H54 (cell line): Measurements from ENCODE around the gene ZDHHC17.
"Not testable (repeated sequence)": the region's sequence is repeated elsewhere in the genome, so short reads cannot be mapped to it uniquely, and the experiment has no call there.

ENCODE experiments used
- DNase-seq: peaks from one replicate; pipeline ENCODE4 v3.0.0; 2011; ENCODE audit warnings: low spot score, mixed read lengths; ENCODE audit not compliant: insufficient read length
- FAIRE-seq: peaks from 3 replicates; lab custom pipeline; 2011; peaks lifted over from hg19 to GRCh38; lab: Jason Lieb, UNC
- POLR2A ChIP-seq: IDR thresholded peaks from 2 replicates; pipeline ENCODE4 v1.6.1; 2011; ENCODE audit warnings: low read depth, mild to moderate bottlenecking, low read length

The ZDHHC17 gene

DNA sequence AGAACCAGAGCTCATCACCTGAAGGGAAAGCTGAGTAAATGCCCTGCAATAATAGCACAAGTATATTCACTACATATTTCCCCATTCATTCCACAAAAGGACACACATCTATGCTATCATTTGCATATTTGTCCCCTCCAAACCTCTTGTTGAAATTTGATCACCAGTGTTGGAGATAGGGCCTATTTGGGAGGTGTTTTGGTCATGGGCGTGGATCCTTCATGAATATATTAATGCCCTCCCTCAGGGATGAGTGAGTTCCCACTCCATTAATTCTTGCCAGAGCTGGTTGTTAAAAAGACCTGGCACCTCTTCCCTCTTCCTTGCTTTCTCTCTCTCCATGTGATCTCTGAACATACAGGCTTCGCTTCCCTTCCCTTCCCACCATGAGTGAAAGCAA lies 18.6 kb upstream of the ZDHHC17 start:
- no peak for TF ChIP-seq POLR2A
- FAIRE-seq: no peak
- DNase-seq: no peak

DNA sequence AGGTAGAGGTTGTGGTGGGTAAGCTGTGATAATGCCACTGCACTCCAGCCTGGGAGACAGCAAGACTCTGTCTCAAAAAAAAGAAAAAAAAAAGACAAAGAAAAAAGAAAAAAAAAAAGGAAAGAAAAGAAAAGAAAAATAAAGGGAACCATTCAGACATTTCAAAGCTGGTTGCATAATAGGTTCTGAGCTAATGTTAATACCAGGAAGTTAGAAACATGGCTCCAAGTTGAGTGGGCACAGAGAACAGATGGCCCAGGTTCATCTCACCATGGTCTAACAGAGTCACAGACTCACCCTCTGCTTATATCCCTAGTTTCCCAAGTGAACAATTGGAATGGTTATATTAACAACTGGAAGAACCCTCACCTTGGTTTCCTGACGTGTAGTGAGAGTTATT lies 17.4 kb upstream of the ZDHHC17 start:
- DNase-seq: no peak
- no peak for FAIRE-seq
- TF ChIP-seq POLR2A: no peak

DNA sequence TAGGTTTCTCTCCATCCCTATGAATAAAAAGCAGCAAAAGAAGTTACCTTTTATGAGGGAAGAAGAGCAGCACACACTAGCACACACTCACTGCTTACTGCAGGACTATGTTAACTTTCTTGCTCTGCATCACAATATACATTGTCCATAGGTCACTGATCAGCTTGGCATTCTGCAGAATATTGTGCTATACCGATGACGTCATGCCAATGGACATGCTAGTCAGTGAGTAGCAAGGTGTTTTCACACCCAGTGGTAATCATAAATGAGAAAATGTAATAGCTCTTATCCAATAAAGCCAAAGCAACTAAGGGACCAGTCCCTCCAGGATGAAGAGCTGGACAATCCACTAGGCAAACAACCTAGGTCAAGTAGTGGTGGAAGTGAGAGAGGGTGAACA lies 16.7 kb upstream of the ZDHHC17 start:
- FAIRE-seq: no peak
- DNase-seq: no peak
- no peak for TF ChIP-seq POLR2A

- DNase-seq (no peak), FAIRE-seq (no peak)
- no peak for TF ChIP-seq POLR2A
Observed at GRCh38 chr12:76755829-76756379, 8.0 kb upstream of the ZDHHC17 start.

DNA sequence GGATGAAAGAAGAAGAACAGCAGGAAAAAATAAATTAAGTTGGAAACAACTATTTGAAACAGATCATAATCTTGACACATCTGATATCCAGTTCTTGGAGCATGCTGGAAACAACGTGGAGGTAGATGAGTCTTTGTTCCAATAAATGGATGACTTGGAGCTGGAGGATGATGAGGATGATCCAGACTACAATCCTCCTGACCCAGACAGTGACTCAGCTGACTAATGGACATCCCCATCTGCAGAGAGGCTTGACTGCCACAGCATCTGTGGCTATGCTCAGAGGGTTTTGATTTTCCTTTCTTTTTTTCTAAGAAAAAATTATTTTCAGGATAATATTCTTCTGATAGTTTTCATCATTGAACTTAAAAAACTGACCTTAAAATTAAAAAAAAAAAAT lies 6.2 kb upstream of the ZDHHC17 start:
- TF ChIP-seq POLR2A: no peak
- FAIRE-seq (peak; percentile 69), DNase-seq (no peak)

DNA sequence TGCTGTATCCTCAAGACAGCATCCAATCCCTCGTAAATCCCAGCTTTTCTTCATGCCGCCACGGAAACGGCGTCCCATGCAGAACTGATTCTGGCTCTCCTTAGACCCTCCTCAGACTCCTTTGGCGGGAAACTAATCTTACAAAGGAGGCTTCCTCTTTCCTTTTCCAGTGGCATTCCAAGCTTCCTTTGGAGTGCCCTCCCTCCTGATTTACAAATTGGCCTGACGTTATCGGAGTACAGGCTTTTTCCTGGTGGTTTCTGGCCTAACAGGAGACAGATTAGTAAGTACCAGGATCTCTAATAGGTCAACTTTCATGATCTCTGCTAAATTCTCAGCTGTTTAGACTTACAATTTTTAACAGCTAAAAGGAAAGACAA lies 1.3 kb upstream of the ZDHHC17 start:
- FAIRE-seq: no peak

GRCh38 chr12:76764856-76765255 lies 941 bp downstream of the ZDHHC17 start:
- no peak for FAIRE-seq
- DNase-seq: no peak
- no peak for TF ChIP-seq POLR2A

More for the DNA sequence above, 1.3 kb upstream of the ZDHHC17 start:
- no peak for DNase-seq
- TF ChIP-seq POLR2A: no peak

- no peak for TF ChIP-seq POLR2A
- DNase-seq (no peak), FAIRE-seq (no peak)
Observed at GRCh38 chr12:76765598-76765997, 1.7 kb downstream of the ZDHHC17 start.

GRCh38 chr12:76766161-76766560 lies 2.2 kb downstream of the ZDHHC17 start:
- DNase-seq: no peak

GRCh38 chr12:76768576-76768975 lies 4.7 kb downstream of the ZDHHC17 start:
- DNase-seq (no peak), FAIRE-seq (peak; percentile 36)
- no peak for TF ChIP-seq POLR2A

More at GRCh38 chr12:76766161-76766560, 2.2 kb downstream of the ZDHHC17 start:
- no peak for TF ChIP-seq POLR2A
- FAIRE-seq: no peak

- no peak for DNase-seq
- no peak for FAIRE-seq
- no peak for TF ChIP-seq POLR2A
Observed at GRCh38 chr12:76777765-76778216, 13.9 kb downstream of the ZDHHC17 start.

GRCh38 chr12:76778364-76778763 lies 14.4 kb downstream of the ZDHHC17 start:
- no peak for DNase-seq
- no peak for FAIRE-seq
- TF ChIP-seq POLR2A: no peak

- not testable (repeated sequence) for DNase-seq
Observed at GRCh38 chr12:76779310-76779709, 15.4 kb downstream of the ZDHHC17 start.

GRCh38 chr12:76781321-76781720 lies 17.4 kb downstream of the ZDHHC17 start:
- FAIRE-seq (no peak), DNase-seq (no peak)
- TF ChIP-seq POLR2A: no peak

More at GRCh38 chr12:76779310-76779709, 15.4 kb downstream of the ZDHHC17 start:
- not testable (repeated sequence) for FAIRE-seq

GRCh38 chr12:76782526-76782925 lies 18.6 kb downstream of the ZDHHC17 start:
- FAIRE-seq (no peak), DNase-seq (no peak)
- no peak for TF ChIP-seq POLR2A
